Measurements from ENCODE around the gene RGS12. TPM values are rescaled to one million over a fixed set of nuclear protein-coding genes. Genes with fewer than 3 reads are reported as not detected.

The RGS12 gene
- polyA plus RNA-seq, 1 donor (not counting 4 experiments of a cell fraction or from before 2014, with no cell fraction given), result 34.0 TPM

GRCh38 chr4:3243136-3243780, 49.6 kb upstream of the RGS12 start:
- no peak overlapping the region for H3K9ac ChIP-seq (ENCODE audit: control insufficient read depth, extremely low read depth, insufficient read depth, low read length)
- no peak overlapping the region for H3K27ac ChIP-seq (ENCODE audit: control insufficient read depth, insufficient read depth, low read length)
- dilution Hi-C loops (cut with MboI; ENCODE audit: extremely low pct_ligation_motif_present, low sequenced_read_pairs), result no loop called here
- no peaks in the 10 kb centered on the region for H3K79me2 ChIP-seq (ENCODE audit: control insufficient read depth, insufficient read depth, low read length)
- no peak overlapping the region for H3K4me3 ChIP-seq (ENCODE audit: control insufficient read depth in 2 of 3, extremely low read depth in 1 of 3, insufficient read depth in 2 of 3, low read depth in 1 of 3, low read length in 3 of 3)
- no peak for DNase-seq (ENCODE audit: low read depth, low spot score)
- no peaks in the 10 kb centered on the region for H3K9me1 ChIP-seq (ENCODE audit: control insufficient read depth, extremely low read depth, insufficient read depth, low read length)
- FAIRE-seq, result no peak
- no peaks in the 10 kb centered on the region for H3K9me3 ChIP-seq (ENCODE audit: control insufficient read depth, low read depth, low read length)
- no peaks in the 10 kb centered on the region for H3K4me1 ChIP-seq (ENCODE audit: control insufficient read depth, extremely low read depth, insufficient read depth, low read length)
- H3K27me3 ChIP-seq (ENCODE audit: control insufficient read depth, extremely low read depth, insufficient read depth, low read length), result no peaks in the 10 kb centered on the region
- no peak overlapping the region for H2AFZ ChIP-seq (ENCODE audit: control insufficient read depth, low read length)
- H3K4me2 ChIP-seq (ENCODE audit: control insufficient read depth, extremely low read depth, insufficient read depth, low read depth, low read length), result no peak overlapping the region
- TF ChIP-seq CTCF (optimal IDR thresholded peaks at IDR 0.05 in 1 of 3, IDR thresholded peaks at IDR 0.05 in 1 of 3, conservative IDR thresholded peaks at IDR 0.05 in 1 of 3; ENCODE audit: extremely low read depth in 1 of 3, insufficient read depth in 2 of 3, low read length in 3 of 3), result no peak
- no peak for TF ChIP-seq EZH2 (IDR thresholded peaks at IDR 0.05; ENCODE audit: low read length)
- peaks cover 12 to 20% of the 10 kb centered on the region in 2 experiments for H3K36me3 ChIP-seq (ENCODE audit: control insufficient read depth in 2 of 2, extremely low read depth in 1 of 2, insufficient read depth in 2 of 2, low read length in 2 of 2)
- no peaks in the 10 kb centered on the region for H4K20me1 ChIP-seq (ENCODE audit: control insufficient read depth, extremely low read depth, insufficient read depth, low read length)

- FAIRE-seq (no peak), DNase-seq (ENCODE audit: low read depth, low spot score) (no peak)
- H3K4me2 ChIP-seq (ENCODE audit: control insufficient read depth, extremely low read depth, insufficient read depth, low read depth, low read length), result no peak overlapping the region
- no peak overlapping the region for H3K4me3 ChIP-seq (ENCODE audit: control insufficient read depth in 2 of 3, extremely low read depth in 1 of 3, insufficient read depth in 2 of 3, low read depth in 1 of 3, low read length in 3 of 3)
- H3K9me1 ChIP-seq (ENCODE audit: control insufficient read depth, extremely low read depth, insufficient read depth, low read length), result no peaks in the 10 kb centered on the region
- H3K27ac ChIP-seq (ENCODE audit: control insufficient read depth, insufficient read depth, low read length), result no peak overlapping the region
- H4K20me1 ChIP-seq (ENCODE audit: control insufficient read depth, extremely low read depth, insufficient read depth, low read length), result no peaks in the 10 kb centered on the region
- no peaks in the 10 kb centered on the region for H3K27me3 ChIP-seq (ENCODE audit: control insufficient read depth, extremely low read depth, insufficient read depth, low read length)
- no peak overlapping the region for H3K9ac ChIP-seq (ENCODE audit: control insufficient read depth, extremely low read depth, insufficient read depth, low read length)
- dilution Hi-C loops (cut with MboI; ENCODE audit: extremely low pct_ligation_motif_present, low sequenced_read_pairs), result no loop called here
- H3K79me2 ChIP-seq (ENCODE audit: control insufficient read depth, insufficient read depth, low read length), result no peaks in the 10 kb centered on the region
- peaks cover 10 to 17% of the 10 kb centered on the region in 2 experiments for H3K36me3 ChIP-seq (ENCODE audit: control insufficient read depth in 2 of 2, extremely low read depth in 1 of 2, insufficient read depth in 2 of 2, low read length in 2 of 2)
- H2AFZ ChIP-seq (ENCODE audit: control insufficient read depth, low read length), result no peak overlapping the region
- TF ChIP-seq CTCF (optimal IDR thresholded peaks at IDR 0.05 in 1 of 3, IDR thresholded peaks at IDR 0.05 in 1 of 3, conservative IDR thresholded peaks at IDR 0.05 in 1 of 3; ENCODE audit: extremely low read depth in 1 of 3, insufficient read depth in 2 of 3, low read length in 3 of 3) (no peak), EZH2 (IDR thresholded peaks at IDR 0.05; ENCODE audit: low read length) (no peak)
- H3K4me1 ChIP-seq (ENCODE audit: control insufficient read depth, extremely low read depth, insufficient read depth, low read length), result no peaks in the 10 kb centered on the region
- H3K9me3 ChIP-seq (ENCODE audit: control insufficient read depth, low read depth, low read length), result no peaks in the 10 kb centered on the region
Measured at GRCh38 chr4:3244002-3244401, 48.8 kb upstream of the RGS12 start.

Data from keratinocyte (primary cell).